GM19035 (cell line): ENCODE measurements around the gene LDB1.

Experiments used
- ATAC-seq: cut with Tn5 transposase; IDR thresholded peaks from one replicate; pipeline ENCODE4 v1.9.1; 2021; ENCODE audit not compliant: unreplicated experiment

The LDB1 gene, protein sequence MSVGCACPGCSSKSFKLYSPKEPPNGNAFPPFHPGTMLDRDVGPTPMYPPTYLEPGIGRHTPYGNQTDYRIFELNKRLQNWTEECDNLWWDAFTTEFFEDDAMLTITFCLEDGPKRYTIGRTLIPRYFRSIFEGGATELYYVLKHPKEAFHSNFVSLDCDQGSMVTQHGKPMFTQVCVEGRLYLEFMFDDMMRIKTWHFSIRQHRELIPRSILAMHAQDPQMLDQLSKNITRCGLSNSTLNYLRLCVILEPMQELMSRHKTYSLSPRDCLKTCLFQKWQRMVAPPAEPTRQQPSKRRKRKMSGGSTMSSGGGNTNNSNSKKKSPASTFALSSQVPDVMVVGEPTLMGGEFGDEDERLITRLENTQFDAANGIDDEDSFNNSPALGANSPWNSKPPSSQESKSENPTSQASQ

DNA sequence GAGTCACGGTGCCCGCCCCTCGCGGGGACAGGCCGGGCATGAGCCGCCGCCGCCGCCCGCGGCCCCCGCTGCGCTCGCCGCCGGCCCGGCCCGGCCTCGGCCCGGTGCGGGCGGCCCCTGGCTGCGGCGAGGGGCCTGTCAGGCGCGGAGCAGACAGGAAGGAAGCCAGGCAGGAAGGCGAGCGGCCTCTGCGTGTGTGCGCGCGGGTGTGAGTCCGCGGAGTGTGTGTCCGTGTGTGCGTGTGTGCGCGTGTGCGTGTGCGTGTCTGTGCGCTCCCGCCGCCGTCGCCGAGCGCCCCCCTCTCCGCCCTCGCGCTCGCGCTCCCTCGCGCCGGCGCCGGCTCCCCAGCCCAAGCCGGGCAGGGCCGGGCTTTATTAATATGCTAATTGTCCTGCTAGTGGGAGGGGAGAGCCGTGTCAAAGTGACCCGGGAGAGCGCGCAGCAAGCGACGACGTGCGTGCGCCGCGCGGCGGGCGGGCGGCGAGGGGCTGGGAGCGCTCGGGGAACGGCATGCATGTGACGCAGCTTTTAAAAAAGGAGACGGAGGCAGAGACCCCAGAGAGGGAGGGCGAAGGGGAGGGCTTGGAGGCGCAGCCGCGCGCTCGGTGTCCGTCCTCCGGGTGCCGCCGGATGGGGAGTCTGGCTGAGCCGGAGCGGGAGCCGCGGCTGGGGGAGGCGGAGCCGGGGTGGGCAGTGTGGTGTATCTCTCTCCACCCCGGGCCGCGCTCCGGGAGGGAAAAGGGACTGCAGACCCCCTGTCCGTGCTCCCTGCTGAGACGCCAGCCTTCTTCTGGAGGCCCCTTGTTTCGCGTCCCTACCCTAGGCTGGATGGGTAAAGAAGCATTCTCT, at the start of gene LDB1:
TSS of gene LDB1 (minus strand) at position 227 of the 849 bp plus-strand sequence. CDS start 258 bp downstream, outside the sequence.
- peak; percentile 68 for ATAC-seq

DNA sequence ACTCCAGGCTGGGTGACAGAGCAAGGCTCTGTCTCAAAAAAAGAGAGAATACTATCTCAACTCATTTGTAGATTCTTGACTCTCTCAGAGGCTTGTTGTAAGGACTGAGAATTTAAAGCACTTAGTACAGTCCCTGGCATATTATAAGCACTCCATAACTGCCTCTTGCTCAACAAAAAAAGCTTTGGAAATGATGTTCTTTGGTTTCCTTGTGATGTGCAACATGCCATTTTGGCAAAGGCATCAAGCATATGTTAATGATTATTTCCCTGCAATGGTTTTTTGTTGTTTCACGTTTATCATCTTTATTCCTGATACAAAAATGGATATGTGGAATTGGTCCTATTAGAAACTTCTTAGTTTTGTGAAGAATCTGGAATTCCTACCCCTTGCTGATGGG, 47.7 kb upstream of the LDB1 start:
- no peak for ATAC-seq

DNA sequence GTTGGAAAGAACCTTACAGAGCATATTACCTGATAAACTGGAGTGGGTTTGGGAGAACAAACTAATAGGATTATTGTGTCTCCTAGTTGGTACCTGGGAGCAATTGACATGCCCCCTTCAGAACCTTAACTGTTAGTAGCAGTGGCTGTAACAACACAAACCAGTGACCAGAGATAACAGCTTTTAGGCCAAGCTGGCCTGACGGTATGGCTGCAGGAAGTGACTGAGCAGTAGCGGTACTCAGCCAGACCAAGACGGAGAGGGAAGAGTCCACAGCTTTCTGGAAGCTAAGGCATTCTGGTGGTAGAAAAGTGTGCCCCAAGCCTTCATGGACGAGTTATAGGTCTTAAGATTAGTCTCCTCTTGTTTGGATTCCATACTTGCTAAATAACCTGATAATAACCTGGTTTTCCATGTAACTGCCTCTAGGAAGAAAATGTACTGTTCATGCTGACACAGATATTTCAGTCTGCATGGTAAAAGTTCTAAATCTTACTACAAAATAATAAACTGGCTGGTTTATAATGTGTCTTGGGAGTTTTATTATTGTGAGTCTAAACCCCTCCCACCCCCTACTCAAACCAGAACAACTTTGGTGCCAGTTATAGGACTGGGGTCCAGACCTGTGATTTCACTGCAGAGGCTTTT, 43.3 kb upstream of the LDB1 start:
- ATAC-seq, result no peak

- no peak for ATAC-seq
These were observed 39.7 kb upstream of the LDB1 start for GRCh38 chr10:102159831-102160230.

- no peak for ATAC-seq
These were observed 39.0 kb upstream of the LDB1 start for GRCh38 chr10:102159051-102159597.

- ATAC-seq, result no peak
These were observed 37.1 kb upstream of the LDB1 start for GRCh38 chr10:102157224-102157623.

DNA sequence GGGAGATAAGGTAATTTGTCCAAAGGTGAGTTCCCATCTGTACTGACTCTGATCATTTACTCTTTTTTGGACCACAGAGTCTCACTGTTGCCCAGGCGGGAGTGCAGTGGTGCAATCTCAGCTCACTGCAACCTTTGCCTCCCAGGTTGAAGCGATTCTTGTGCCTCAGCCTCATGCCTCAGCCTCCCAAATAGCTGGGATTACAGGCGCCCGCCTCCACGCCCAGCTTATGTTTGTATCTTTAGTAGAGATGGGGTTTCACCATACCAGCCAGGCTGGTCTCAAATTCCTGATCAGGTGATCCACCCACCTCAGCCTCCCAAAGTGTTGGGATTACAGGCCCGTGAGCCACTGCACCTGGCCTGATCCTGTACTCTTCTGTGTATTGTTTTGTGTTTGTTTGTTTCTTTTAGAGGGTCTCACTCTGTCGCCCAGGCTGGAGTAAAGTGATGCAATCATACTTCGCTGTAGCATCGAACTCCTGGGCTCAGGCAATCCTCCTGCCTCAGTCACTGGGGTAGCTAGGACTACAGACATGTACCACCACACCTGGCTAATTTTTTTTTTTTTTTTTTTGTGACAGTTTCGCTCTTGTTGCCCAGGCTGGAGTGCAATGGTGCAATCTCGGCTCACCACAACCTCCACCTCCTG, 34.4 kb upstream of the LDB1 start:
- ATAC-seq, result no peak

DNA sequence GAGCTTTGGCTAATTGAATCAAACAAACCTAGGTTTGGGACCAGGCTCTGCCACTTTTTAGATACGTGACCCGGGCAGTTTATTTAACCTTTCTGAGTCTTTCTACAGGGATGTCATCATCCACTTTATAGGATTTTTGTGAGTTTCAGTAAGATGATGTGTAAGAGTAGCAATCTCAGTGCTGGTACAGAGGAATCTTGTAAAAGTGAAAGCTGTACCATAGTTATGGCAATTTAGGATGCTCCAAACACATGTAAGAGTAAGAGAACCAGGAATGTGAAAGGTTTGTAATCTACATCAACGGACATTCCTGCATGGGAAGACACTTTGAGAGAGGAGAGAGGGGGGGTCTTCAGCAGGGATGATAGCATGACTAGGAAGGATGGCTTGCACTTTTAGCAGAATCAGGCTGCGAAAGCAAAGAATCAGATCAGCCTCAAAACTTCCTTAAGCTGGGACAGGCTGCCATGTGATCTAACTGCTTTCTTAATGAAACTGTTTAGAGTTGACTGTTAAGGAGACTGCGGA, 33.0 kb upstream of the LDB1 start:
- no peak for ATAC-seq

DNA sequence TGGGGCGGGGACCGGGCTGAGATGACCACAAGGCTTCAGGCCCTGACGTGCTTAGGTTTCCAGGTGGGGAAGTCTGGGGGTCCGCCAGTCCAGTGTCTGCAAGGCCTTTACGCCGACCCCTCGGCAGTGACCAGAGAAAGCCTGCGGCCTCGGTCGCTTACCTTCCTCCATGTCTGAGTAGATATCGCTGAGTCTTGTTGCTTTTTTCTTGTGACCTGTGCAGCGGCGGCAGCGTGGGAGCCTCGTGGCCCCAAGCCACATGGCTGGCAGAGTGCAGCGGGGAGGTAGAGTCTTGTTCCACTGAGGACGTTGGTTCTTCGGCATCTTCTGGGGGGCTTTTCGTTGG, 32.4 kb upstream of the LDB1 start:
- ATAC-seq, result peak; percentile 12

DNA sequence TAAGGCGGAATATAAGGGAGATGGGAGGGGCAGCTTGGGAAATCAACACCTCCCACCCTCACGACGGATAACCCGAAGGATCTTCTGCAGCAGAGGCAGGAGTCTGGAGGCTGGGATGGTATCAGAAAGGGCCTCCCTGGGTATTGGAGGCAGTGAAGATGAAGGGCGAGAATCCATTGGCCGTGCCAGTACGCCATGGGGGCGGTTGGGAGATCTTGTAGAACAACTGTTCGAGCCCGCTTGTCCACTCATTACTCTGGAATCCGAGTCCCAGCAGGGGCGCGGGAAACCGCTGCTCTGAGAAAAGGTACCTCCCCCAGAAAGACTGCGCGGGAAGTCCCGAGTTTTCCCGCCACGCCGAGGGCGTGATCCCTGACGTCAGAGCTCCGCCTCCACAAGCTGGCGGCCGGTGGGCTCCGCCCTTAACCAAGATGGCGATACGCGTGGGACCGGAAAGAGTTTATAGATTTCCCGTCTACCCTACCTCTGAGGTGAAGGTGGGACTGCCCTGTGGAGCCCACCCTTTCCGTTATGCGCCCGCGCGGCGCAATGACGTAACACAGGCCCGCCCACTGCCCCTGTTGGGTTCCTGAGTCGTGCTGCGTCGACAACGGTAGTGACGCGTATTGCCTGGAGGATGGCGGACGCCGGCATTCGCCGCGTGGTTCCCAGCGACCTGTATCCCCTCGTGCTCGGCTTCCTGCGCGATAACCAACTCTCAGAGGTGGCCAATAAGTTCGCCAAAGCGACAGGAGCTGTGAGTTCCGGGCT, 31.8 kb upstream of the LDB1 start, which contains the start of gene NOLC1:
TSS of gene NOLC1 (plus strand) at position 616 of the 771 bp plus-strand sequence. CDS start at position 638, 22 bp downstream.
- ATAC-seq, result peak; percentile 94

DNA sequence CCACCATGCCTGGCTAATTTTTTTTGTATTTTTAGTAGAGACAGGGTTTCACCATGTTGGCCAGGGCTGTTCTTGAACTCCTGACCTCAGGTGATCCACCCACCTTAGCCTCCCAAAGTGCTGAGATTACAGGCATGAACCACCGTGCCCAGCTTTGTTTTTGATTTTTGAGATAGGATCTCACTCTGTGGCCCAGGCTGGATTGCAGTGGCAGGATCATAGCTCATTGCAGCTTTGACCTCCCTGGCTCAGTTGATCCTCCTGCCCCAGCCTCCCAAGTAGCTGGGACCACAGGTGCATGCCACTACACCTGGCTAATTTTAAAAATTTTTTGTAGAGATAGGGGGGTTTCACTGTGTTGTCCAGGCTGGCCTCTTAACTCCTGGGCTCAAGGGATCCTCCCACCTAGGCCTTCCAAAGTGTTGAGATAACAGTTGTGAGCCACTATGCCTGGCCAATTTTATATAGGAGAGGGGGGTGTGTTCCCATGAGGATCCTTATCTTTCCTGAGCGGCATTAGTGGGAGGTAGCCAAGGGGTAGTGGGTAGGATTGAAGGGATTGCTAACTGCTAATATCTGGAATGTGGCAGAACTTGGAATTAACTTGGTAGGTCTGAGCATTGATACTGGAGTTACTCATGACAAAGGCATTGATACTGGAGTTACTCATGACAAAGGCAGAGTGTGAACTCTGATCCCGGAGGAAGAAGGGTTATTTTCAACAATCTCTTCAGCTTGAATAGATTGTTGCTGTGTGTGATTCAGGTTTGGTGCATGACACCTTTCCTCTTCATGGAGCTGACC, 31.0 kb upstream of the LDB1 start:
- ATAC-seq, result no peak

DNA sequence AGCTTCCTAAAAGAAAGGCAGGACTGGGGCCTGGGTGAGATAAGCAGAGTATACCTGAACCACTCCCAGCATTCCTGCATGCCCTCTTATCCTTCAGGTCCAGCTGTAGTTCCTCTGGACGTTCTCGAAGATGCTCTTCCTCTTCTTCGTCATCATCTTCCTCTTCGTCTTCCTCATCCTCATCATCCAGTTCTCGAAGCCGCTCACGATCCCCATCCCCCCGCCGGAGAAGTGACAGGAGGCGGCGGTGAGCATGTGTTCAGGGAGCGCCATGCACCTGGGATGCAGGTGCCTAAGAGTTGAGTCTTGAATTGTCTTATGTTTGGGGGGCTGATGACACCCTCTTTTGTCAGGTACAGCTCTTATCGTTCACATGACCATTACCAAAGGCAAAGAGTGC, 28.1 kb upstream of the LDB1 start:
- no peak for ATAC-seq

DNA sequence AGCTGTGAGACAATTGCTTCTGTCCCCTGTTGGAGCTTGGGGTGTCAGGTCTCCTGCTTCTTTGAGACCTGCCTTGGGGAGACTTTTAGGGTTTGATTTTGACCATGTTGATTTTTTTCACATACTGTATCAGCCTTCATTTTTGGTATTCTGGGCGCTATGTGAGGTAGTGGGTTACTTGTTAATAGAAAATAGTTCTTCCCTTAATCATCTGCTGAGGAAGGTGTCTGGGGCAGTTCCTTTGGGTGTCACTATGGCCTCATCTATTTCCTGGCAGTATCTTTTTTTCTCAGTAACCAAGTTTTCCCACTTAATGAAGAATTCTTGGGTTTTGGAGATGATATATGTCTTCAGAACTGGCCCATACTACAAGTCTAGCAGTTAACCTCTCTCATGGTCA, 27.4 kb upstream of the LDB1 start:
- ATAC-seq, result no peak

GRCh38 chr10:102146971-102147428, 26.8 kb upstream of the LDB1 start:
- no peak for ATAC-seq

DNA sequence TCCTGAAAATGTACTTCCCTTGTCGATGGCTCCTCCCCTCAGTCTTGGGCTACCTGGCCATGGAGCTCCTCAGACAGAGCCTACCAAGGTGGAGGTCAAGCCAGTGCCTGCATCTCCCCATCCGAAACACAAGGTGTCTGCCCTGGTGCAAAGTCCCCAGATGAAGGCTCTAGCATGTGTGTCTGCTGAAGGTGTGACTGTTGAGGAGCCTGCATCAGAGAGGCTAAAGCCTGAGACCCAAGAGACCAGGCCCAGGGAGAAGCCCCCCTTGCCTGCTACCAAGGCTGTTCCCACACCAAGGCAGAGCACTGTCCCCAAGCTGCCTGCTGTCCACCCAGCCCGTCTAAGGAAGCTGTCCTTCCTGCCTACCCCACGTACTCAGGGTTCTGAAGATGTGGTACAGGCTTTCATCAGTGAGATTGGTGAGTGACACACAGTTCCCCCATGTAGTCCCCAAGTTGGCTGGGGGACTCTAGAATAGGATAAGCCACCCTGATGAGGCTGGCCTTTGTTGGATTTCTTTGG, 21.5 kb upstream of the LDB1 start:
- ATAC-seq, result no peak

DNA sequence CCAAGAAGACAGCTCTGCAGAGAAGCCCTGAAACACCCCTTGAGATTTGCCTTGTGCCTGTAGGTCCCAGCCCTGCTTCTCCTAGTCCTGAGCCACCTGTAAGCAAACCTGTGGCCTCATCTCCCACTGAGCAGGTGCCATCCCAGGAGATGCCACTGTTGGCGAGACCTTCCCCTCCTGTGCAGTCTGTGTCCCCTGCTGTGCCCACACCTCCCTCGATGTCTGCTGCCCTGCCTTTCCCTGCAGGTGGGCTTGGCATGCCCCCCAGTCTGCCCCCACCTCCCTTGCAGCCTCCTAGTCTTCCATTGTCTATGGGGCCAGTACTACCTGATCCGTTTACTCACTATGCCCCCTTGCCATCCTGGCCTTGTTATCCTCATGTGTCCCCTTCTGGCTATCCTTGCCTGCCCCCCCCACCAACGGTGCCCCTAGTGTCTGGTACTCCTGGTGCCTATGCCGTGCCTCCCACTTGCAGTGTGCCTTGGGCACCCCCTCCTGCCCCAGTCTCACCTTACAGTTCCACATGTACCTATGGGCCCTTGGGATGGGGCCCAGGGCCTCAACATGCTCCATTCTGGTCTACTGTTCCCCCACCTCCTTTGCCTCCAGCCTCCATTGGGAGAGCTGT, 20.9 kb upstream of the LDB1 start:
- no peak for ATAC-seq

DNA sequence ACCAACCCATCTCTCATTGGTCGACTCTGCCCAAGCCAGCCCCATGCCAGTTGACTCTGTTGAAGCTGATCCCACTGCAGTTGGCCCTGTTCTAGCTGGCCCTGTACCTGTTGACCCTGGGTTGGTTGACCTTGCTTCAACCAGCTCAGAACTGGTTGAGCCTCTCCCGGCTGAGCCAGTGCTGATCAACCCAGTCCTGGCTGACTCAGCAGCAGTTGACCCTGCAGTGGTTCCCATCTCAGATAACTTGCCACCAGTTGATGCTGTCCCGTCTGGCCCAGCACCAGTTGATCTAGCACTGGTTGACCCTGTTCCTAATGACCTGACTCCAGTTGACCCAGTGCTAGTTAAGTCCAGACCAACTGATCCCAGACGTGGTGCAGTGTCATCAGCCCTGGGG, 20.1 kb upstream of the LDB1 start:
- no peak for ATAC-seq
